GM18499 (cell line): ENCODE results near the gene CSN2.

Experiments used
- ATAC-seq: cut with Tn5 transposase; IDR thresholded peaks from one replicate; pipeline ENCODE4 v1.9.1; 2021; ENCODE audit warnings: moderate number of reproducible peaks; ENCODE audit not compliant: insufficient read depth, unreplicated experiment

CSN2 gene

GRCh38 chr4:69909195-69909594 is 56.3 kb downstream of the CSN2 start:
- no peak for ATAC-seq

- no peak for ATAC-seq
Measured at GRCh38 chr4:69907151-69907550, 58.4 kb downstream of the CSN2 start.
